ENCODE data around the gene MRPS9.

GRCh38 chr2:105121434-105121833, 83.6 kb downstream of the MRPS9 start:
- TF ChIP-seq CTCF (conservative IDR thresholded peaks at IDR 0.05) (no peak), ZFX (IDR thresholded peaks at IDR 0.05) (no peak)
